CD4-positive, alpha-beta T cell treated with Interleukin-10 for 1 hour (primary cell): ENCODE data around the gene NPHP4.

Experiments
- DNase-seq: peaks from one replicate; pipeline ENCODE4 v3.0.0-alpha.2; 2020

Gene NPHP4

GRCh38 chr1:6002714-6003501 is 10.7 kb upstream of the NPHP4 start:
- no peak for DNase-seq

- no peak for DNase-seq
These were observed 9.9 kb upstream of the NPHP4 start for GRCh38 chr1:6001992-6002576.

- no peak for DNase-seq
These were observed 8.4 kb upstream of the NPHP4 start for GRCh38 chr1:6000444-6001288.

- DNase-seq = no peak
These were observed 7.7 kb upstream of the NPHP4 start for GRCh38 chr1:5999711-6000443.

- no peak for DNase-seq
These were observed 6.7 kb upstream of the NPHP4 start for GRCh38 chr1:5998906-5999301.

- no peak for DNase-seq
These were observed 6.1 kb upstream of the NPHP4 start for GRCh38 chr1:5998051-5998905.

- no peak for DNase-seq
These were observed 5.1 kb upstream of the NPHP4 start for GRCh38 chr1:5997316-5997715.

- no peak for DNase-seq
These were observed 4.5 kb upstream of the NPHP4 start for GRCh38 chr1:5996641-5997270.

GRCh38 chr1:5995871-5996630 is 3.8 kb upstream of the NPHP4 start:
- DNase-seq = no peak

GRCh38 chr1:5994713-5995621 is 2.7 kb upstream of the NPHP4 start:
- peak; percentile 79 for DNase-seq

GRCh38 chr1:5993556-5994491 is 1.6 kb upstream of the NPHP4 start:
- peak; percentile 34 for DNase-seq

GRCh38 chr1:5992814-5993555 is 760 bp upstream of the NPHP4 start:
- DNase-seq = peak; percentile 9

GRCh38 chr1:5991381-5992025 is 722 bp downstream of the NPHP4 start:
- DNase-seq = peak; percentile 43

GRCh38 chr1:5990913-5991312 is 1.3 kb downstream of the NPHP4 start:
- DNase-seq = no peak

GRCh38 chr1:5989731-5990271 is 2.4 kb downstream of the NPHP4 start:
- DNase-seq = no peak

GRCh38 chr1:5989286-5989605 is 3.0 kb downstream of the NPHP4 start:
- no peak for DNase-seq
